ENCODE measurements around the gene MAST3. TPM values are rescaled to one million over a fixed set of nuclear protein-coding genes. Genes with fewer than 3 reads are reported as not detected.

The MAST3 gene
- polyA plus RNA-seq, 1 experiment: 2.1 TPM

GRCh38 chr19:18069383-18069782, 28.2 kb upstream of the MAST3 start:
- Histone ChIP-seq H3K9me3 (ENCODE audit: control insufficient read depth, insufficient read depth, low read length) (no peaks in the 10 kb centered on the region), H3K4me3 (ENCODE audit: low read depth, low read length) (no peak overlapping the region), H3K27me3 (ENCODE audit: control insufficient read depth, insufficient read depth, low read length) (peaks cover 7% of the 10 kb centered on the region), H3K27ac (ENCODE audit: low read depth, low read length) (no peak overlapping the region)
- TF ChIP-seq CTCF (IDR thresholded peaks at IDR 0.05; ENCODE audit: low read depth, low read length): no peak
- DNase-seq (ENCODE audit: low read depth, low spot score): no peak
- CTCF ChIA-PET: no interaction called here
- POLR2A ChIA-PET: no interaction called here

GRCh38 chr19:18070181-18070580, 27.4 kb upstream of the MAST3 start:
- Histone ChIP-seq H3K27ac (ENCODE audit: low read depth, low read length) (no peak overlapping the region), H3K4me3 (ENCODE audit: low read depth, low read length) (no peak overlapping the region), H3K9me3 (ENCODE audit: control insufficient read depth, insufficient read depth, low read length) (no peaks in the 10 kb centered on the region), H3K27me3 (ENCODE audit: control insufficient read depth, insufficient read depth, low read length) (peaks cover 7% of the 10 kb centered on the region)
- no peak for DNase-seq (ENCODE audit: low read depth, low spot score)
- TF ChIP-seq CTCF (IDR thresholded peaks at IDR 0.05; ENCODE audit: low read depth, low read length): no peak
- CTCF ChIA-PET: interaction anchor here (1.3 kb wide), 1 partner anchor 60 kb away, joined by 3 read pairs; no protein-coding TSS in a partner anchor
- POLR2A ChIA-PET: interaction anchor here (0.5 kb wide), 1 partner anchor 17 kb away, joined by 5 read pairs; no protein-coding TSS in a partner anchor

- TF ChIP-seq CTCF (IDR thresholded peaks at IDR 0.05; ENCODE audit: low read depth, low read length): no peak
- Histone ChIP-seq H3K4me3 (ENCODE audit: low read depth, low read length) (no peak overlapping the region), H3K9me3 (ENCODE audit: control insufficient read depth, insufficient read depth, low read length) (no peaks in the 10 kb centered on the region), H3K27me3 (ENCODE audit: control insufficient read depth, insufficient read depth, low read length) (peaks cover 7% of the 10 kb centered on the region), H3K27ac (ENCODE audit: low read depth, low read length) (no peak overlapping the region)
- ChIA-PET POLR2A (no interaction called here), CTCF (no interaction called here)
- no peak for DNase-seq (ENCODE audit: low read depth, low spot score)
These were observed 25.2 kb upstream of the MAST3 start for GRCh38 chr19:18072335-18072734.

- DNase-seq (ENCODE audit: low read depth, low spot score): no peak
- H3K4me3 ChIP-seq (ENCODE audit: low read depth, low read length): no peak overlapping the region
- H3K27me3 ChIP-seq (ENCODE audit: control insufficient read depth, insufficient read depth, low read length): peaks cover 9% of the 10 kb centered on the region
- H3K27ac ChIP-seq (ENCODE audit: low read depth, low read length): no peak overlapping the region
- no peak for TF ChIP-seq CTCF (IDR thresholded peaks at IDR 0.05; ENCODE audit: low read depth, low read length)
- ChIA-PET CTCF (no interaction called here), POLR2A (no interaction called here)
- no peaks in the 10 kb centered on the region for H3K9me3 ChIP-seq (ENCODE audit: control insufficient read depth, insufficient read depth, low read length)
These were observed 24.4 kb upstream of the MAST3 start for GRCh38 chr19:18073197-18073596.

GRCh38 chr19:18074192-18074591, 23.4 kb upstream of the MAST3 start:
- no peak for TF ChIP-seq CTCF (IDR thresholded peaks at IDR 0.05; ENCODE audit: low read depth, low read length)
- H3K4me3 ChIP-seq (ENCODE audit: low read depth, low read length): no peak overlapping the region
- H3K27ac ChIP-seq (ENCODE audit: low read depth, low read length): no peak overlapping the region
- no peak for DNase-seq (ENCODE audit: low read depth, low spot score)
- peaks cover 9% of the 10 kb centered on the region for H3K27me3 ChIP-seq (ENCODE audit: control insufficient read depth, insufficient read depth, low read length)
- no peaks in the 10 kb centered on the region for H3K9me3 ChIP-seq (ENCODE audit: control insufficient read depth, insufficient read depth, low read length)
- POLR2A ChIA-PET: no interaction called here
- CTCF ChIA-PET: no interaction called here
